ENCODE results near the gene SIAH3. TPM values are rescaled to one million over a fixed set of nuclear protein-coding genes. Genes with fewer than 3 reads are reported as not detected.
"Not testable (repeated sequence)": the region's sequence is repeated elsewhere in the genome, so short reads cannot be mapped to it uniquely, and the experiment has no call there.

SIAH3 gene
- polyA plus RNA-seq, 1 donor, result 0.19 TPM

- no peak overlapping the region for H3K4me3 ChIP-seq (ENCODE audit: low read length)
- no peak overlapping the region for H3K27ac ChIP-seq (ENCODE audit: low read length)
- H3K9me3 ChIP-seq (ENCODE audit: control insufficient read depth, low read depth, low read length), result no peaks in the 10 kb centered on the region
- H3K36me3 ChIP-seq (ENCODE audit: control insufficient read depth, insufficient read depth, low read length), result no peaks in the 10 kb centered on the region
- WGBS (ENCODE audit: insufficient coverage, low lambda C conversion rate), result no CpG with 5 or more reads among the region's 4 CpGs
- no peaks in the 10 kb centered on the region for H3K4me1 ChIP-seq (ENCODE audit: control insufficient read depth, insufficient read depth, low read length)
- no peak for DNase-seq
- H3K27me3 ChIP-seq (ENCODE audit: control insufficient read depth, insufficient read depth, low read length), result no peaks in the 10 kb centered on the region
These were observed 82.7 kb downstream of the SIAH3 start for GRCh38 chr13:45768656-45769479.

- no peaks in the 10 kb centered on the region for H3K9me3 ChIP-seq (ENCODE audit: control insufficient read depth, low read depth, low read length)
- H3K36me3 ChIP-seq (ENCODE audit: control insufficient read depth, insufficient read depth, low read length), result no peaks in the 10 kb centered on the region
- no peaks in the 10 kb centered on the region for H3K27me3 ChIP-seq (ENCODE audit: control insufficient read depth, insufficient read depth, low read length)
- no CpG with 5 or more reads among the region's 4 CpGs for WGBS (ENCODE audit: insufficient coverage, low lambda C conversion rate)
- no peak overlapping the region for H3K27ac ChIP-seq (ENCODE audit: low read length)
- no peaks in the 10 kb centered on the region for H3K4me1 ChIP-seq (ENCODE audit: control insufficient read depth, insufficient read depth, low read length)
- H3K4me3 ChIP-seq (ENCODE audit: low read length), result no peak overlapping the region
- no peak for DNase-seq
These were observed 86.1 kb downstream of the SIAH3 start for GRCh38 chr13:45765464-45765863.

- Histone ChIP-seq H3K4me3 (ENCODE audit: low read length) (no peak overlapping the region), H3K27me3 (ENCODE audit: control insufficient read depth, insufficient read depth, low read length) (no peaks in the 10 kb centered on the region), H3K36me3 (ENCODE audit: control insufficient read depth, insufficient read depth, low read length) (no peaks in the 10 kb centered on the region), H3K9me3 (ENCODE audit: control insufficient read depth, low read depth, low read length) (no peaks in the 10 kb centered on the region), H3K27ac (ENCODE audit: low read length) (no peak overlapping the region), H3K4me1 (ENCODE audit: control insufficient read depth, insufficient read depth, low read length) (no peaks in the 10 kb centered on the region)
- no CpG with 5 or more reads among the region's 4 CpGs for whole genome bisulfite sequencing (ENCODE audit: insufficient coverage, low lambda C conversion rate)
- no peak for DNase-seq
These were observed 88.1 kb downstream of the SIAH3 start for GRCh38 chr13:45763419-45763818.

GRCh38 chr13:45757589-45757988 is 94.0 kb downstream of the SIAH3 start:
- not testable (repeated sequence) for H3K9me3 ChIP-seq (ENCODE audit: control insufficient read depth, low read depth, low read length); H3K4me1 ChIP-seq (ENCODE audit: control insufficient read depth, insufficient read depth, low read length); H3K36me3 ChIP-seq (ENCODE audit: control insufficient read depth, insufficient read depth, low read length); H3K4me3 ChIP-seq (ENCODE audit: low read length); H3K27ac ChIP-seq (ENCODE audit: low read length); DNase-seq; H3K27me3 ChIP-seq (ENCODE audit: control insufficient read depth, insufficient read depth, low read length)
- WGBS (ENCODE audit: insufficient coverage, low lambda C conversion rate), result no CpG with 5 or more reads among the region's 3 CpGs

- H3K27me3 ChIP-seq (ENCODE audit: control insufficient read depth, insufficient read depth, low read length); H3K36me3 ChIP-seq (ENCODE audit: control insufficient read depth, insufficient read depth, low read length); H3K9me3 ChIP-seq (ENCODE audit: control insufficient read depth, low read depth, low read length); H3K4me3 ChIP-seq (ENCODE audit: low read length); H3K27ac ChIP-seq (ENCODE audit: low read length); DNase-seq; H3K4me1 ChIP-seq (ENCODE audit: control insufficient read depth, insufficient read depth, low read length): not testable (repeated sequence)
- WGBS (ENCODE audit: insufficient coverage, low lambda C conversion rate), result no CpG with 5 or more reads among the region's 1 CpG
These were observed 95.1 kb downstream of the SIAH3 start for GRCh38 chr13:45756498-45756897.

- Histone ChIP-seq H3K4me3 (ENCODE audit: low read length) (no peak overlapping the region), H3K9me3 (ENCODE audit: control insufficient read depth, low read depth, low read length) (no peaks in the 10 kb centered on the region), H3K27ac (ENCODE audit: low read length) (no peak overlapping the region), H3K4me1 (ENCODE audit: control insufficient read depth, insufficient read depth, low read length) (no peaks in the 10 kb centered on the region), H3K36me3 (ENCODE audit: control insufficient read depth, insufficient read depth, low read length) (no peaks in the 10 kb centered on the region), H3K27me3 (ENCODE audit: control insufficient read depth, insufficient read depth, low read length) (no peaks in the 10 kb centered on the region)
- WGBS (ENCODE audit: insufficient coverage, low lambda C conversion rate), result no CpG with 5 or more reads among the region's 1 CpG
- DNase-seq, result no peak
These were observed 99.0 kb downstream of the SIAH3 start for GRCh38 chr13:45752510-45752909.

GRCh38 chr13:45751885-45752284 is 99.7 kb downstream of the SIAH3 start:
- Histone ChIP-seq H3K4me1 (ENCODE audit: control insufficient read depth, insufficient read depth, low read length) (no peaks in the 10 kb centered on the region), H3K4me3 (ENCODE audit: low read length) (no peak overlapping the region), H3K36me3 (ENCODE audit: control insufficient read depth, insufficient read depth, low read length) (no peaks in the 10 kb centered on the region), H3K27ac (ENCODE audit: low read length) (no peak overlapping the region), H3K27me3 (ENCODE audit: control insufficient read depth, insufficient read depth, low read length) (no peaks in the 10 kb centered on the region), H3K9me3 (ENCODE audit: control insufficient read depth, low read depth, low read length) (no peaks in the 10 kb centered on the region)
- no peak for DNase-seq

- WGBS (ENCODE audit: insufficient coverage, low lambda C conversion rate), result 100% methylated on average over 2 of the region's 3 CpGs
- H3K4me3 ChIP-seq (ENCODE audit: low read length), result no peak overlapping the region
- H3K4me1 ChIP-seq (ENCODE audit: control insufficient read depth, insufficient read depth, low read length), result no peaks in the 10 kb centered on the region
- no peaks in the 10 kb centered on the region for H3K27me3 ChIP-seq (ENCODE audit: control insufficient read depth, insufficient read depth, low read length)
- no peak overlapping the region for H3K27ac ChIP-seq (ENCODE audit: low read length)
- no peak for DNase-seq
- H3K36me3 ChIP-seq (ENCODE audit: control insufficient read depth, insufficient read depth, low read length), result no peaks in the 10 kb centered on the region
- H3K9me3 ChIP-seq (ENCODE audit: control insufficient read depth, low read depth, low read length), result no peaks in the 10 kb centered on the region
These were observed 101.0 kb downstream of the SIAH3 start for GRCh38 chr13:45750566-45750965.

- no peak for DNase-seq
- Histone ChIP-seq H3K27ac (ENCODE audit: low read length) (no peak overlapping the region), H3K9me3 (ENCODE audit: control insufficient read depth, low read depth, low read length) (no peaks in the 10 kb centered on the region), H3K27me3 (ENCODE audit: control insufficient read depth, insufficient read depth, low read length) (no peaks in the 10 kb centered on the region), H3K4me3 (ENCODE audit: low read length) (no peak overlapping the region), H3K4me1 (ENCODE audit: control insufficient read depth, insufficient read depth, low read length) (no peaks in the 10 kb centered on the region), H3K36me3 (ENCODE audit: control insufficient read depth, insufficient read depth, low read length) (no peaks in the 10 kb centered on the region)
- WGBS (ENCODE audit: insufficient coverage, low lambda C conversion rate), result no CpG with 5 or more reads among the region's 13 CpGs
These were observed 102.4 kb downstream of the SIAH3 start for GRCh38 chr13:45748941-45749759.

- 100% methylated on average over 1 of the region's 2 CpGs for WGBS (ENCODE audit: insufficient coverage, low lambda C conversion rate)
- no peaks in the 10 kb centered on the region for H3K36me3 ChIP-seq (ENCODE audit: control insufficient read depth, insufficient read depth, low read length)
- no peaks in the 10 kb centered on the region for H3K4me1 ChIP-seq (ENCODE audit: control insufficient read depth, insufficient read depth, low read length)
- H3K27ac ChIP-seq (ENCODE audit: low read length), result no peak overlapping the region
- DNase-seq, result no peak
- H3K4me3 ChIP-seq (ENCODE audit: low read length), result no peak overlapping the region
- no peaks in the 10 kb centered on the region for H3K27me3 ChIP-seq (ENCODE audit: control insufficient read depth, insufficient read depth, low read length)
- H3K9me3 ChIP-seq (ENCODE audit: control insufficient read depth, low read depth, low read length), result no peaks in the 10 kb centered on the region
These were observed 104.5 kb downstream of the SIAH3 start for GRCh38 chr13:45747071-45747470.

Data from large intestine (tissue), 3 donors.